ENCODE data around the gene TIFAB.

Gene TIFAB

DNA sequence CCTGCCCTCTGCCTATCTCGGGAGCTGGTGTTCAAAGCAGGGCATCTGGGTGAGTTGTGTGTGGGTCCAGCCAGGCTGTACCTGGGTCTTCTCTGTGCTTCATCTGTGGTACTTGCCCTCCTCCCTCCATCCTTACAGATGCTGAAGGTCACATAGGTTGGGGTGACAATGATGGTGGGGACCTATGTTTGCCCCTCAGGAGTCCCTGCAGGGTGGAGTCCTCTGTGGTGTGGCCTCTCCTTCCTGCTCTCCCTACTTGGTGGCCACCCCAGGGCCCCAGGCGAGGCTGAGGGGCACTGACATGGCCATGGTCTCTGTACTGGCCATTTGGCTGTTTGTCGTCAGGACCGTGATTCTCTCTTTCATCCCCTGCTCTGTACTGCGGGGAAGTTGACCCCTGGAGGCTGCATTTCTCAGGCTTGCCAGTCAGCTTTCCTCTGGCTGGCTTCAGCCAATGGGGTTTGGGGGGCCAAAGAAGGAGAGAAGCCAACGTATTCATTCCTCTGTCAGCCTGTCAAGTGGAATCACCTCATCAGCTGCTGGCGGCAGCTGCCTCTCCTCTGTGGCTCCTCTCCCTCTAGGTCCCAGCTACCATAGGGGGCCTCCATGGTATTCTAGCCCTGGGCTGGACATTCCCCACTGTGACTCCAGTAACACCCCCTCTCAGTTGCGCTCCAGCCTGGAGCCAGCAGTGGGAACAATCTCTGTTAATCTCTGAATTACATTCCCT is 9.6 kb downstream of the TIFAB start:
- DNase-seq (ENCODE audit: low spot score): no peak

DNA sequence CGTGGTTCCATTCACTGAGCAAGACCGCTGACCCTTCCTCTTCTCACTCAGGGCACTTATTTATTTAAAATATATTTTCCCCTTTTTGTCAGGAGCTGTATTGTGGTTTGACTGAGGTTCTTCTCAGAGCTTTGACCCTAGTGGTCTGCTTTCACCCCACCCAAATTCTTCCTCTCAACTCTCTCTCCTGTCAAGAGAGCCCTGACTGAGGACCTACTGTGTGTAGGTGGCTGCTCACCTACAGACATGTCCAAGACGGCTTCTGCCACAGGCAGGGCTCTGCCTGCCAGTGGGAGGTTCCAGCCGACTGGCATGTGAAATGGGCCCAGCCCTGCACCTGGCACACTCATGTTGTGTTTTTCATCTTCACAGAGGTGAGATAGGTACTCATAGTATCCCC is 10.2 kb downstream of the TIFAB start:
- no peak for DNase-seq (ENCODE audit: low spot score)

DNA sequence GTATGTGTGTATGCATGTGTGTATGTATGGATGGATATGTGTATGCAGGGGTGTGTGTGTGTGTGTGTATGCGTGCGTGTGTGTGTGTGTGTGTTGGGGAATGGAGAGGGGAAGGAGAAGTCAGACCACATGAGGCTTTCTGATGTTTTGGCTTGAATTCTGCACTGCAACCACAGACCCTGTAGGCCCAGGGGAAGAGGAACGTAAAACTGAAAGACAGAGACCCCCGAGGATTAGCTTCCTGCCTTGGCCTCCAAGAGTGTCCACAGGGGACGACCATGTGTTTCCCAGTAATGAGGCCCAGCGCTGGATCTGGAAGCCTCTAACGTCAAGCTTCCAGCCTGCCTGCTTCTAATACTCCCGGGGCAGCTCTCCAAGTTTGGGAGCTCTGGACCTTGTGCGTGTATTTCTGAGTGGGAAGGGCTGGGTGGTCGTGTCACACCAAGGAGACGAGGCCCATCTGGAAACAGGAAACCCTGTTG is 10.8 kb downstream of the TIFAB start:
- no peak for DNase-seq (ENCODE audit: low spot score)

DNA sequence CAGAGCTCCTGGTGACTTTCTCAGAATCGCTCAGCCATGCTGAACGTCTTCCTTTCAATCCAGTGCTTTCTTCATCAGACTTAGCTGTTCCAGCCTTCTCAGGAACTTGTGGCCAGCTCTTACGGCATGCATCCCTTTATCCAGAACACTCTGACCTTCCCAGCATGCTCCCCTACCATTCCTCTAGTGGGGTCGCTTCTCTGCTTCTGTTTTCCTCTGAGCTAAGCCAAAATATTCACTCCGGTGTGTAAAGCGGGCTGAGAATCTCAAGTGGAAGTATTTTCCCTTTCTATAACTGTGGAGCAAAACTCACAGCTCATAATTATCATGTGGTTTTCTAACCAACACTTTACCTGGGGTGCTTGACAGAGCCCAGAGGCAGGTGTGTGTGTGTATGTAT is 11.2 kb downstream of the TIFAB start:
- DNase-seq (ENCODE audit: low spot score): no peak

DNA sequence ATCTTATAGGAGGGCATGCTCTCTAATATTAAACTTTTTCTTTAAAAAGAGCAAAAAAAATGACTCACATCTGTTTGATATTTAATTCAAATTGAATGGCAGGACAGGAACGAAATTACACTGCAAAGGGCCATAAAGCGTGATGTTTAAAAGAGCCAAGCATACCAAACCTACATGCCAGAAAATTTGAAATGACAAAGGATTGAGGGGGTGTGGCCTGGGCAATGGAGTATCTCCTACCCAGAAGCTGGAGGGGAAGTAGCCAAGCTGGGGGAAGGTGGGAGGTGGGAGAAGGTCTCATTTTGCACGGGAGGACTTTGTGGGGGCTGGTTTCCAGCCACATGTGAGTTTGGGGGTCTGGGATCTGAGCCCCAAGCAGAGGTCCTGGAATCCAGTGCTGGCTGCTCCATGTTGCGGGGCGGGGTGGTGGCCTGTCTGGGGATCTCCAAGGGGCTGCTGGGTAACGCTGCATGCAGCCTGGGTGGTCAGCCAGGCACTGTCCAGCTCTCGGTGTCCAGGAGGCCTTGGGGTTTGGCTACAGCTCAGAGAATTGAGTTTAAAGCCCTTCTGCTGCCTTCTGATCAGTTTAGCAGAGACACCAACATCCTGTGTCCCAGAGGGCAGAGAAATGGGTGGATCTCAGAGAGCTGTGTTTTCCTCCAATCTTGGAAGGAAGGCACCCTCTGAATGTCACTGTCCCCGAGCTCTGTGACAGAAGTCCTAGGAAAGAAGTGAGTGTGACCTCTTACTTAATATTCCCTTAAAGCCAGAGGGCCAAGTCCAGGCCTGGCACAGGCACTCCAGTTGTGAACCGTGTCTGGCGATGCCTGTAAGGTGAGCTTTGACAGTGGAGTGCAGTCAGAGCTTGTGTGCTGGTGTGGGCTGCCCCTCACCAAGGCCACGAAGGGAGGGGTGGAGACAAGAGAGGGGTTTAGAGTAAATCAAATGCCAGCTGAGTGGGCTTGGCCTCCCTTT is 12.6 kb downstream of the TIFAB start:
- DNase-seq (ENCODE audit: low spot score): no peak

DNA sequence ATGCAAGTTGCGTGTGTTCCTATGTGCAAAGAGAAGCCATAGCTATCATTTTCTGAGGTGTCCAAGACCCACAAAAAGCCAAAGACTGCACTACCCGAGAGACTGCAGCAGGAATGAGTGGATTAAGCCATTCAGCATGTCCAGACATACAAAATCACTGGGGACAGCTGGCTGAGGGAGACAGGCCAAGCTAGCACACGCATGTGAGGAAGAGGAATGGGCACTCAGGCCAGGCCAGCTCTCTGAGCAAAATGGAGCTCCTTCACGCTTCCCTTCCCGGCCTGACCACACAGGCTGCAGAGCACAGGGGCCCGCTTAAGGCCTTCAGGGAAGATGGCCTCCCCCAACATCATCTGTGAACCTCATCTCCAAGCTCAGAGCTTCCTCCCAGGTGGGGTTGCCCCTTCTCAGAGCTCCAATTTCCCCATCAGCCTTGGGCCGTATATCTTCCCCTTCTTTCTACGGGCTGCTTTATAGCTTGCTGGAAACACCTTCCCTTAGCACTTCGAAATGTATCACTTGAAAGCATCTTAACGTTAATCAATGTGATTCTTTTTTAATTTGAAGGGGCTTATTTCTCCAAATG is 13.4 kb downstream of the TIFAB start:
- no peak for DNase-seq (ENCODE audit: low spot score)

DNA sequence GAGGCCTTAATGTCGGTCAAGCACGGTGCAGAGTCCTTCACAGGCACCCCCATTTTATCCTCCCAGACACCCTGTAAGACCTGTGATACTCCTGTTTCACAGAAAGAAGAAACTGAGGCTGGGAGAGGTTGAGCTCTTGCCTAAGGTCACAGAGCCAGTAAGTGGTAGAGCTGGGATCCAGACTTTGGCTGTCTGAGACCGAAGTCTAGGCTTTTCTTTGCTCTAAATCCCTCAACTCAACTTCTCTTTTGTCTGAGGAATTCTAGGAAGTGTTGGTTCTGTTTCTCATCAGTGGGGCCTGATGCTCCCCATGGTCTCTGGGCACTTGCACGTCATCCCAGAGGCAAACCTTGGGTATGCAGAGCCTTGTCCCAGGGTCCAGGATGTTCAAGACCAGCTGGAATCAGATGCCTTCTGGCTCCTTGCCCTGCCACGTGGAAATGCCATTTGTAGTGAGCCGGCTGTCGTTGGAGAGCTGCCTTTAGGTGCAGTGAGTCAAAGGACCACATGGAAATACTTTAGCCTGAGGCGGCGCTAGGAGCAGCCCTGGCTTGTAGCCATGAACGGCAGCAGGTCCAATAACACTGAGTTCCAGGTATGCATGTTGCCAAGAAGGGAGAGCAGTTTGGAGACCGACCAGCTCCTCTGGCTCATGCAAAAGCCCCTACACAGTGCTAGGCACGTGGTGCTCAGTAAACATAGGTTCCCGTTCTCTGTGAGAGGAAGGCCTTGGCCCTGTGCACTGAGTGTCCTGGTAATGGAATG is 14.2 kb downstream of the TIFAB start:
- no peak for DNase-seq (ENCODE audit: low spot score)

GRCh38 chr5:135437422-135437795 is 14.7 kb downstream of the TIFAB start:
- no peak for DNase-seq (ENCODE audit: low spot score)

GRCh38 chr5:135436951-135437418 is 15.2 kb downstream of the TIFAB start:
- no peak for DNase-seq (ENCODE audit: low spot score)

DNA sequence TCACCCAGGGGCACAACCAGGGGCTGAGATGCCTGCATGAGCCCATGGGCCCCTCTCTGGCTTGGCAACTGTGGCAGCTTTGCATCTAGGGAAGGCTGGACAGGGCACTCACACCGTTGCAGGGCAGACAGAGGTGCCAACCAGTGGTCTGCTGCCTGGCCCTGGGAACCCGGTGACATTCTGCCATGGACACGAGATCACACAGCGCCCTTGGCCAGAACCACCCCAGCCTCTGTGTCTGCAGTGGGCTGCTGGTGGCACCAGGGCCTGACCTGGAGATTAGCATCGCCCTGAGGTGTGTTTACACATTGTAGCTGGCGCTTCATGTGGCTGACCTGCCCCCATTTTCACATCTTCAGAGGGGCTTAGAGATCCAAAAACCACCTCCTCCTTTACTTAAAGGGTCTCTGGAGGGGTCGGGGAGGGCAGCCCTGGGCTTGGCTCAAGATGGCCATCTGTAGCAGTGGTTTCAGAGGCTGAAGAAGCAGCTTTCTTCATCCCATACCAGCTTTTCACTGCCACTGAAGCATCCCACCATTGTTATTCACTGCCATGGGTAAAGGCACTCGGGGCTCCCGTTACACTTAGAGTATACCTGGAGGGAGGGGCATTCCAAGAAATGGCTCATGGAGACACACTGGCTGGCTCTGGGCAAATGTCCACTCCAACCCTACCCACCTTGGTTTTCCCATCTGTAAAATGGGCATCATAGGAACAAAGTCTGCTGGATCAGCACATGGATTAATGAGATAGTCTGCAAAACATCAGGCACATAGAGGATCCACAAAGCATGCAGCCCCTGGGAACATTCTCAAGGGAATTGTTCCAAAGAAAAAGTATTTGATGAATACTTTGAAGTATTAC is 16.5 kb downstream of the TIFAB start:
- DNase-seq (ENCODE audit: low spot score): no peak

DNA sequence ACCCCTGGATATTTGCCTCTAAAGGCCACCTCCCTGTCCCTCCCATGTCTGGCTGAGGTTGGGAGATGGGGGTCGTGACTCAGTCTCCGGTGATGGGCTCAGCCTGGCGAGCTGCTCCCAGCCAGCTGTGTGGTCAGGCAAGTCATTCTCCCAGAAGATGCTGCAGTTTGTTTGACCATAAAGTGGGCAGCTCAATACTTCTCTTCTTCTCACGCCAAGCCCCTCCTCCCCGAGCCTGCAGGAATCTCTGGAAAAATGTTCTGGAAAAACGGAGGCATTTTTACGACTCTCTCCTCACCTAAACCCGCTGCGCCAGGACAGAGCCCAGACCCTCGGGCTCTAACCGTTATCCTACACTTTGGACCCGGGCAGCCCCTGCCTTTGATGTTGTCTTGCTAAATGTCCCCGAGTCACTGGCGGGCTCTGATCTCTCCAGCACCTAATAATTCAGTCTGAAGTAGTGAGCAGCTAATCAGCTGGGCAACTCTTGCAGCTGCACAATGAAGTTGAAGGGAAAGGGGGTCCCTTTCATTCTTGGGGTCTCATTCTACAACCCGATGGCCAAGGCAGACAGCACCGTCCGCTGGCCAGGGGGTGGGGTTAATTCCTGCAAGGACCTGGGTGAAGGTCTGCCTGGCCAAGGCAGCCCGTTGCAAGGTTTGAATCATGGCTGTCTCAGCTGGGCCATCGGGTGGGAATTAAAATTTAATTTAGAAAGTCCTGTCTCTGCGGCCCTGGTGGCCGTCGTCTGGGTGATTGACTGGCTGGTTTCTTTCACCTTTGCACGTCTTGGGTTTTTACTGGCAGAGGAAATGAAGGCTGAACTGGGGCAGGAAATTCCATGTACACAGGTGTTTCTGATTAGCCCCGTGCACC is 17.3 kb downstream of the TIFAB start:
- no peak for DNase-seq (ENCODE audit: low spot score)

GRCh38 chr5:135433681-135434426 is 18.3 kb downstream of the TIFAB start:
- DNase-seq (ENCODE audit: low spot score): no peak

- peak; percentile 21 for DNase-seq (ENCODE audit: low spot score)
Measured at GRCh38 chr5:135432113-135432512, 20.0 kb downstream of the TIFAB start.

- DNase-seq (ENCODE audit: low spot score): no peak
Measured at GRCh38 chr5:135430135-135430437, 22.1 kb downstream of the TIFAB start.

DNA sequence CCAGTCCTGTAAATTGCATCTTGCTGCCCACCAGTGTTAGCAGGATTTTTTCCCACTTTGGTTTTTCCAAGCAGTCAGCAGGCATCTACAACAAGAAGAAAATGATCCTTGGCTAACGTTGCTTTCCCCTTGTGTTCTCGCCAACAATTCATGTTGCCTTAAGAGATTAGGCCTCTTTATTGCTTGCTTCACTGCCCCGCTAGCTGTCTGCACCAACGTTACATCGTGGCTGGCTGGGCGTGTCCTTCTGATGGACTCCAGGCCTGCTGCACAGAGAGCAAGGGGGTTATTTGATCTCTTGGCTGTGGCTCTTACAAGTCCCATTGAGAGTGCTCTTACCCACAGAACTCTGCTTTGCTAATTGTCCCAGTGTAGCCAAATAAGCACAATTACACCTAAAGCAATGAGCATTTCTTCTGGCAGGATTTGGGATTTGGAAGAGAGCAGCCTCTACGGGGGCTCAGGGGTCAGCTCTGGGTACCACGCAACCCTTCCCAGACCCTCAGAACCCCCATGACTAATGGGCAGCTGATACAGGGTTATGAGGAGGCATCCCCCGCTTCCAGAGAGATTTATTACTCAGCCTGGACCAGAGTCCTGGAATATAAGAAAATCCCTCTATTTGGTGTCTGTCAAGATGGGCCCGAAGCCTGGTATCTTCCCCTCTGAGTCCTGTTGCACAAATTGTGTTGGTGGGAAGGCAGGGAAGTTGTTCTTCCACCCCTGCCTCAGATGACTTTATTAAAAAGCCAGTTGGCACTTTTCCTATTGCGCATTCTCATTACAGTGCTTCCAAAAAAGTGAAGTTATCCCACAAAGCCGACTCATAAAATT is 22.6 kb downstream of the TIFAB start:
- no peak for DNase-seq (ENCODE audit: low spot score)

- no peak for DNase-seq (ENCODE audit: low spot score)
Measured at GRCh38 chr5:135428586-135428985, 23.6 kb downstream of the TIFAB start.

DNA sequence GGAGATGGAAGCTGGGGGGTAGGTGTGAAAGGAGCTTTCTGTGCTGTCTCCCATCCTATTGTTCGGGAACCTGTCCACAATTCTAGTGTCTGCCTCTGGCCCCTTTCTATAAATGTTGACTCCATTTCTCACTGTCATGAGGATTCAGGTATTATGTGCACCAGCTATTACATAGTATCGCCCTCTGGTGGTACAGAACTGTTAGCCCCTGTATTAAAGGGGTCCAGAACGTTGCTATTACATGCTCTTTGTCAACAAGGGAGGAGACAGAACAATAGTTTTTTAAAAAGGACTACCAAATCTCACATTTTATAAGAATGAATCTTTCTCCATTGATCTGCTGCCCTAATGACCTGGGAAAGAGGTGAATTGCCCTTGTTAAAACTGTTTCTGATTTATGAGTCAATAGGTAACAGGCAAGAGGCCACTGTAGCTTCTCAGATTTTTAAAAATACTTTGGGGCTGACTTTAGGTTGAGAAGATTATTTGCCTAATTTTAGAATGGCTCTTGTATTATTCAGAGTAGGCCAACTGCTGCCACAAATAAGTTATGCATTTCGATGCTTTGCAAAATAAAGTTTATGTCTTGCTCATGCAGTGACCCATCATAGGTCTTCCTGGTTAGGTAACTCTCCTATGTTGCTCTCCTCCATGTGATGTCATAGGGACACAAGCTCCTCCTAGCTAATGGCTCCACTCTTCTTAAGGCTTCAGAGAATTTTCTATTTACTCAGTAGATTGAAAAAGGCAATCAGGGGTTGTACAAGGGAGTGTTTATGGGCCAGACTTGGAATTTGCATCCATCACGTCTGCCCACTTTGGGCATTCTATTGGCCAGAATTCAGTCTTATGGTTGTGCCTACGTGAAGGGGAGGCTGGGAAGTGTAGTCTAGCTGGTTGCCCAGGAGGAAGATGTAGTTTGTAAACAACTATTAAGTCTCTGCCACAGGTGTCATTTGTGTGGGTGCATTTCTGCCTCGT is 25.8 kb downstream of the TIFAB start:
- DNase-seq (ENCODE audit: low spot score): peak; percentile 83
